ENCODE data around the gene NAA15. TPM values are rescaled to one million over a fixed set of nuclear protein-coding genes. Genes with fewer than 3 reads are reported as not detected.

NAA15 gene
- total RNA-seq, 1 experiment from 2014 or later: 41.0 TPM

DNA sequence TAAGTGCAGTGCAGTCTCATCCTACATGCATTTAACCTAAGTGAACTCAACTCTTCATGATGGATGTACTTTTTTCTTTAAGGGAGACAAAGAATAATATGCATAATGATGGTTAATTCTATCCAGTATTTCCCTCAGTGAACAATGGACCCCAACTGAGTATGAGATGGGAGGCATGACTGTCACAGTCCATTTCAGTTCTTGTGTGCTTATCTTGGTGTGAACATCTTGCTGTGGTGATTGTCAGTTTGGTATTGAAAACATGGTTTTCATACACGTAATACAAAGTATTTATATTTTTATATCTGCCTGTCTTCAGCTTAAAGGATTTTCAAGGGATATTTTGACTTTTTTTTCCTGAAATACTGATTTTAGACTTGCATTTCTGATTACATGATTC lies 72.9 kb downstream of the NAA15 start:
- Histone ChIP-seq H3K4me2 (ENCODE audit: low read length) (no peak overlapping the region), H3K79me2 (ENCODE audit: low read length) (no peaks in the 10 kb centered on the region), H3K9me2 (replicated peaks; ENCODE audit: low read length) (no peaks in the 10 kb centered on the region), H3K27me3 (ENCODE audit: low read length) (no peaks in the 10 kb centered on the region), H4K20me1 (ENCODE audit: low read length) (no peaks in the 10 kb centered on the region; the same call in 1 of the 2 replicates), H3K27ac (ENCODE audit: low read length) (no peak overlapping the region), H3K36me3 (ENCODE audit: low read depth, low read length) (peaks cover 37% of the 10 kb centered on the region; the same call in 1 of the 2 replicates), H3K4me1 (ENCODE audit: insufficient read depth, low read length) (no peaks in the 10 kb centered on the region), H3K9me3 (ENCODE audit: low read length) (no peaks in the 10 kb centered on the region), H3K4me3 (ENCODE audit: low read length) (no peak overlapping the region), H3F3A (ENCODE audit: low read length, unreplicated experiment) (no peaks in the 10 kb centered on the region), H2AFZ (ENCODE audit: low read length) (no peak overlapping the region), H3K9ac (ENCODE audit: low read length) (no peak overlapping the region)
- POLR2A ChIA-PET (ENCODE audit: unreplicated experiment): no interaction called here
- DNase-seq: no peak
- TF ChIP-seq EZH2phosphoT487 (IDR thresholded peaks at IDR 0.05; ENCODE audit: borderline replicate concordance, low read length) (no peak), CTCF (conservative IDR thresholded peaks at IDR 0.05; ENCODE audit: low read depth, low read length) (no peak), EZH2 (IDR thresholded peaks at IDR 0.05; ENCODE audit: low read length, unreplicated experiment) (no peak)
- intact Hi-C loops (cut with micrococcal nuclease): no loop called here
- no peak for ATAC-seq
- BruUV-seq (replicated peaks): no TSS peak
- CTCF ChIA-PET: no interaction called here

DNA sequence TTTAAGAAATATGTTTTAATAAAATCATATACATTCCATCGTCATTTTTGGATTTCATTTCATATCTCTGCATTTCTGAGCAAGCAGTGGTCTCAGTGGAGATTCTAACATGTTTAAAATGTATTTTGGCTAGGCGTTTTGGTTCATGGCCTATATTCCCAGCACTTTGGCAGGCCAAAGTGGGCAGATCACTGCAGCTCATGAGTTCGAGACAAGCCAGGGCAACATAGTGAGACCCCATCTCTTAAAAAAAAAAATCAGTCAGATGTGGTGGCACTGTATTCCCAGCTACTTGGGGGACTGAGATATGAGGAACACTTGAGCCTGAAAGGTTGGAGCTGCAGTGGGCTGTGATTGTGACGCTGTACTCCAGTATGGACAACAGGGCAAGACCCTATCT lies 85.1 kb downstream of the NAA15 start:
- H3K79me2 ChIP-seq (ENCODE audit: low read length): no peaks in the 10 kb centered on the region
- ChIA-PET CTCF (no interaction called here), POLR2A (ENCODE audit: unreplicated experiment) (no interaction called here)
- no peaks in the 10 kb centered on the region for H3K27me3 ChIP-seq (ENCODE audit: low read length)
- no peaks in the 10 kb centered on the region for H3K9me3 ChIP-seq (ENCODE audit: low read length)
- peaks cover 30% of the 10 kb centered on the region for H3K36me3 ChIP-seq (ENCODE audit: low read depth, low read length)
- TF ChIP-seq EZH2phosphoT487 (IDR thresholded peaks at IDR 0.05; ENCODE audit: borderline replicate concordance, low read length): no peak
- TF ChIP-seq EZH2 (IDR thresholded peaks at IDR 0.05; ENCODE audit: low read length, unreplicated experiment): no peak
- TF ChIP-seq CTCF (conservative IDR thresholded peaks at IDR 0.05; ENCODE audit: low read depth, low read length): no peak
- intact Hi-C loops (cut with micrococcal nuclease): no loop called here
- no peak for ATAC-seq
- DNase-seq: no peak
- no peak overlapping the region for H3K4me2 ChIP-seq (ENCODE audit: low read length)
- no peak overlapping the region for H3K9ac ChIP-seq (ENCODE audit: low read length)
- H3K27ac ChIP-seq (ENCODE audit: low read length): no peak overlapping the region
- no peaks in the 10 kb centered on the region for H4K20me1 ChIP-seq (ENCODE audit: low read length)
- no TSS peak for BruUV-seq (replicated peaks)
- no peaks in the 10 kb centered on the region for H3K4me1 ChIP-seq (ENCODE audit: insufficient read depth, low read length)
- H2AFZ ChIP-seq (ENCODE audit: low read length): no peak overlapping the region
- H3K4me3 ChIP-seq (ENCODE audit: low read length): no peak overlapping the region
- H3K9me2 ChIP-seq (replicated peaks; ENCODE audit: low read length): no peaks in the 10 kb centered on the region; the same call in 1 of the 2 replicates
- H3F3A ChIP-seq (ENCODE audit: low read length, unreplicated experiment): peaks cover 4% of the 10 kb centered on the region

DNA sequence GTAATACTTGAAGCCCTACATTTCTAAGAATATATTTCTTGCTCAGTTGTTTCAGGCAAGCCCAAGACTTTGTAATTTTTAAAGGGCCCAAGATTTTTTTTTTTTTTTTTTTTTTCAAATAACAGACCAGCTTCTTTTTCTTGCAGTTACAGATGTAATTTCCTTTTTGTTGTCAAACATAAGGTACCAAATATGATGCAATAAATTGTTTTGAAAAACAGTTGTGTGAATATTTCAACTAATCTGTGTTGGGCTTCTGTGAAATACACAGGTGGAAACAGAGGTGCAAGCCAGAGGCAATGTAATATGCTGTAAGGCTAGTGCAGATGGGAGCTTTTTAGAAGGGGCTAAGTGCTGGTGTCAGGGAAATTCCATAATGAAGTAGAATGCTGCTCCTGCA lies 87.8 kb downstream of the NAA15 start:
- CTCF ChIA-PET: no interaction called here
- DNase-seq (no peak), ATAC-seq (no peak)
- Histone ChIP-seq H3K79me2 (ENCODE audit: low read length) (no peaks in the 10 kb centered on the region), H3K27ac (ENCODE audit: low read length) (no peak overlapping the region), H3K9me3 (ENCODE audit: low read length) (no peaks in the 10 kb centered on the region), H3K9me2 (replicated peaks; ENCODE audit: low read length) (no peaks in the 10 kb centered on the region; the same call in 1 of the 2 replicates), H4K20me1 (ENCODE audit: low read length) (no peaks in the 10 kb centered on the region), H3K4me3 (ENCODE audit: low read length) (no peak overlapping the region), H3K27me3 (ENCODE audit: low read length) (no peaks in the 10 kb centered on the region), H3K36me3 (ENCODE audit: low read depth, low read length) (peaks cover 28% of the 10 kb centered on the region), H3K4me1 (ENCODE audit: insufficient read depth, low read length) (peaks cover 15% of the 10 kb centered on the region; the same call in 1 of the 2 replicates), H3F3A (ENCODE audit: low read length, unreplicated experiment) (peaks cover 4% of the 10 kb centered on the region), H3K4me2 (ENCODE audit: low read length) (no peak overlapping the region), H3K9ac (ENCODE audit: low read length) (no peak overlapping the region), H2AFZ (ENCODE audit: low read length) (no peak overlapping the region)
- POLR2A ChIA-PET (ENCODE audit: unreplicated experiment): no interaction called here
- no TSS peak for BruUV-seq (replicated peaks)
- TF ChIP-seq CTCF (conservative IDR thresholded peaks at IDR 0.05; ENCODE audit: low read depth, low read length) (no peak), EZH2phosphoT487 (IDR thresholded peaks at IDR 0.05; ENCODE audit: borderline replicate concordance, low read length) (no peak), EZH2 (IDR thresholded peaks at IDR 0.05; ENCODE audit: low read length, unreplicated experiment) (no peak)
- intact Hi-C loops (cut with micrococcal nuclease): no loop called here
